WTC11 (cell line): ENCODE measurements around the gene ABCD3.
"Not testable (repeated sequence)": the region's sequence is repeated elsewhere in the genome, so short reads cannot be mapped to it uniquely, and the experiment has no call there.

ENCODE experiments used
- NR2C2 ChIP-seq: sonication (generic); formaldehyde crosslinking; IDR thresholded peaks from 2 replicates; pipeline ENCODE4 v1.8.0; 2022; ENCODE audit warnings: mild to moderate bottlenecking, missing genetic modification reagents
- TF ChIP-seq, protein P1 (sequence below): sonication (generic); formaldehyde crosslinking; IDR thresholded peaks from 2 replicates; pipeline ENCODE4 v1.8.0; 2023; ENCODE audit warnings: missing genetic modification reagents
- TF ChIP-seq, protein P2 (sequence below): fragments of 200-600 bp; IDR thresholded peaks from 2 replicates; pipeline ENCODE4 v1.8.0; 2022; ENCODE audit warnings: antibody characterized with exemption
- TF ChIP-seq, protein P3 (sequence below): sonication (generic); formaldehyde crosslinking; IDR thresholded peaks from 2 replicates; pipeline ENCODE4 v1.8.1; 2023; ENCODE audit warnings: mild to moderate bottlenecking, missing genetic modification reagents
- TF ChIP-seq, protein P4 (sequence below): sonication (generic); formaldehyde crosslinking; IDR thresholded peaks from 2 replicates; pipeline ENCODE4 v1.8.1; 2022; ENCODE audit warnings: low read depth, mild to moderate bottlenecking, moderate library complexity, missing genetic modification reagents, borderline replicate concordance
- TF ChIP-seq, protein P5 (sequence below): sonication (generic); formaldehyde crosslinking; IDR thresholded peaks from 2 replicates; pipeline ENCODE4 v1.8.1; 2023; ENCODE audit warnings: mild to moderate bottlenecking, missing genetic modification reagents
- TF ChIP-seq, protein P6 (sequence below): fragments of 250-450 bp; sonication (Bioruptor Pico); IDR thresholded peaks from 2 replicates; pipeline ENCODE4 v1.9.0; 2021; ENCODE audit warnings: moderate library complexity, mild to moderate bottlenecking, inconsistent platforms, borderline replicate concordance
- TF ChIP-seq, protein P7 (sequence below): sonication (generic); formaldehyde crosslinking; conservative IDR thresholded peaks from 2 replicates; pipeline ENCODE4 v1.8.1; 2022; ENCODE audit warnings: mild to moderate bottlenecking, missing genetic modification reagents
- TF ChIP-seq, protein P8 (sequence below): sonication (generic); formaldehyde crosslinking; IDR thresholded peaks from 2 replicates; pipeline ENCODE4 v1.8.1; 2022; ENCODE audit warnings: low read depth, missing genetic modification reagents, borderline replicate concordance
- TF ChIP-seq, protein P9 (sequence below): sonication (generic); formaldehyde crosslinking; IDR thresholded peaks from 2 replicates; pipeline ENCODE4 v1.8.0; 2022; ENCODE audit warnings: mild to moderate bottlenecking, missing genetic modification reagents

DNA sequence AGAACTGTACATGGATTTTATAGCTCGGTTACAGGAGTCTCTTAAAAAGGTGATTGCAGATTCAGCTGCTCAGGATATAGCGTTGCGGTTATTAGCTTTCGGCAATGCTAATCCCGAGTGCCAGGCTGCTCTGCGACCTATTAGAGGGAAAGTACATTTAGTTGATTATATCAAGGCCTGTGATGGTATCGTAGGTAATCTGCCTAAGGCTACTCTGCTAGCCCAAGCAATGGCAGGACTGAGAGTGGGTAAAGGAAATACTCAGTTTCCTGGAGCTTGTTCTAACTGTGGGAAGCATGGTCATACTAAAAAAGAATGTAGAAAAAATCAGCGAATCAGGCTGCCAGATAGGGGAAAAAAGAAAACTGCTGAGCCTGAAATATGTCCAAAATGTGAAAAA is 27.5 kb downstream of the ABCD3 start:
- not testable (repeated sequence) for TF ChIP-seq NR2C2 (CRISPR knock-in tag)
- TF ChIP-seq, protein P1, sequence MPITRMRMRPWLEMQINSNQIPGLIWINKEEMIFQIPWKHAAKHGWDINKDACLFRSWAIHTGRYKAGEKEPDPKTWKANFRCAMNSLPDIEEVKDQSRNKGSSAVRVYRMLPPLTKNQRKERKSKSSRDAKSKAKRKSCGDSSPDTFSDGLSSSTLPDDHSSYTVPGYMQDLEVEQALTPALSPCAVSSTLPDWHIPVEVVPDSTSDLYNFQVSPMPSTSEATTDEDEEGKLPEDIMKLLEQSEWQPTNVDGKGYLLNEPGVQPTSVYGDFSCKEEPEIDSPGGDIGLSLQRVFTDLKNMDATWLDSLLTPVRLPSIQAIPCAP (CRISPR knock-in tag): not testable (repeated sequence)
- TF ChIP-seq, protein P2, sequence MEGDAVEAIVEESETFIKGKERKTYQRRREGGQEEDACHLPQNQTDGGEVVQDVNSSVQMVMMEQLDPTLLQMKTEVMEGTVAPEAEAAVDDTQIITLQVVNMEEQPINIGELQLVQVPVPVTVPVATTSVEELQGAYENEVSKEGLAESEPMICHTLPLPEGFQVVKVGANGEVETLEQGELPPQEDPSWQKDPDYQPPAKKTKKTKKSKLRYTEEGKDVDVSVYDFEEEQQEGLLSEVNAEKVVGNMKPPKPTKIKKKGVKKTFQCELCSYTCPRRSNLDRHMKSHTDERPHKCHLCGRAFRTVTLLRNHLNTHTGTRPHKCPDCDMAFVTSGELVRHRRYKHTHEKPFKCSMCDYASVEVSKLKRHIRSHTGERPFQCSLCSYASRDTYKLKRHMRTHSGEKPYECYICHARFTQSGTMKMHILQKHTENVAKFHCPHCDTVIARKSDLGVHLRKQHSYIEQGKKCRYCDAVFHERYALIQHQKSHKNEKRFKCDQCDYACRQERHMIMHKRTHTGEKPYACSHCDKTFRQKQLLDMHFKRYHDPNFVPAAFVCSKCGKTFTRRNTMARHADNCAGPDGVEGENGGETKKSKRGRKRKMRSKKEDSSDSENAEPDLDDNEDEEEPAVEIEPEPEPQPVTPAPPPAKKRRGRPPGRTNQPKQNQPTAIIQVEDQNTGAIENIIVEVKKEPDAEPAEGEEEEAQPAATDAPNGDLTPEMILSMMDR: not testable (repeated sequence)
- TF ChIP-seq, protein P3, sequence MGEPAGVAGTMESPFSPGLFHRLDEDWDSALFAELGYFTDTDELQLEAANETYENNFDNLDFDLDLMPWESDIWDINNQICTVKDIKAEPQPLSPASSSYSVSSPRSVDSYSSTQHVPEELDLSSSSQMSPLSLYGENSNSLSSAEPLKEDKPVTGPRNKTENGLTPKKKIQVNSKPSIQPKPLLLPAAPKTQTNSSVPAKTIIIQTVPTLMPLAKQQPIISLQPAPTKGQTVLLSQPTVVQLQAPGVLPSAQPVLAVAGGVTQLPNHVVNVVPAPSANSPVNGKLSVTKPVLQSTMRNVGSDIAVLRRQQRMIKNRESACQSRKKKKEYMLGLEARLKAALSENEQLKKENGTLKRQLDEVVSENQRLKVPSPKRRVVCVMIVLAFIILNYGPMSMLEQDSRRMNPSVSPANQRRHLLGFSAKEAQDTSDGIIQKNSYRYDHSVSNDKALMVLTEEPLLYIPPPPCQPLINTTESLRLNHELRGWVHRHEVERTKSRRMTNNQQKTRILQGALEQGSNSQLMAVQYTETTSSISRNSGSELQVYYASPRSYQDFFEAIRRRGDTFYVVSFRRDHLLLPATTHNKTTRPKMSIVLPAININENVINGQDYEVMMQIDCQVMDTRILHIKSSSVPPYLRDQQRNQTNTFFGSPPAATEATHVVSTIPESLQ (CRISPR knock-in tag): not testable (repeated sequence)
- TF ChIP-seq, protein P4, sequence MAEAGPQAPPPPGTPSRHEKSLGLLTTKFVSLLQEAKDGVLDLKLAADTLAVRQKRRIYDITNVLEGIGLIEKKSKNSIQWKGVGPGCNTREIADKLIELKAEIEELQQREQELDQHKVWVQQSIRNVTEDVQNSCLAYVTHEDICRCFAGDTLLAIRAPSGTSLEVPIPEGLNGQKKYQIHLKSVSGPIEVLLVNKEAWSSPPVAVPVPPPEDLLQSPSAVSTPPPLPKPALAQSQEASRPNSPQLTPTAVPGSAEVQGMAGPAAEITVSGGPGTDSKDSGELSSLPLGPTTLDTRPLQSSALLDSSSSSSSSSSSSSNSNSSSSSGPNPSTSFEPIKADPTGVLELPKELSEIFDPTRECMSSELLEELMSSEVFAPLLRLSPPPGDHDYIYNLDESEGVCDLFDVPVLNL (CRISPR knock-in tag): not testable (repeated sequence)
- TF ChIP-seq, protein P5, sequence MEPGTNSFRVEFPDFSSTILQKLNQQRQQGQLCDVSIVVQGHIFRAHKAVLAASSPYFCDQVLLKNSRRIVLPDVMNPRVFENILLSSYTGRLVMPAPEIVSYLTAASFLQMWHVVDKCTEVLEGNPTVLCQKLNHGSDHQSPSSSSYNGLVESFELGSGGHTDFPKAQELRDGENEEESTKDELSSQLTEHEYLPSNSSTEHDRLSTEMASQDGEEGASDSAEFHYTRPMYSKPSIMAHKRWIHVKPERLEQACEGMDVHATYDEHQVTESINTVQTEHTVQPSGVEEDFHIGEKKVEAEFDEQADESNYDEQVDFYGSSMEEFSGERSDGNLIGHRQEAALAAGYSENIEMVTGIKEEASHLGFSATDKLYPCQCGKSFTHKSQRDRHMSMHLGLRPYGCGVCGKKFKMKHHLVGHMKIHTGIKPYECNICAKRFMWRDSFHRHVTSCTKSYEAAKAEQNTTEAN: not testable (repeated sequence)
- TF ChIP-seq, protein P6, sequence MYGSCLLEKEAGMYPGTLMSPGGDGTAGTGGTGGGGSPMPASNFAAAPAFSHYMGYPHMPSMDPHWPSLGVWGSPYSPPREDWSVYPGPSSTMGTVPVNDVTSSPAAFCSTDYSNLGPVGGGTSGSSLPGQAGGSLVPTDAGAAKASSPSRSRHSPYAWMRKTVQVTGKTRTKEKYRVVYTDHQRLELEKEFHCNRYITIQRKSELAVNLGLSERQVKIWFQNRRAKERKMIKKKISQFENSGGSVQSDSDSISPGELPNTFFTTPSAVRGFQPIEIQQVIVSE (CRISPR knock-in tag): not testable (repeated sequence)
- TF ChIP-seq, protein P7, sequence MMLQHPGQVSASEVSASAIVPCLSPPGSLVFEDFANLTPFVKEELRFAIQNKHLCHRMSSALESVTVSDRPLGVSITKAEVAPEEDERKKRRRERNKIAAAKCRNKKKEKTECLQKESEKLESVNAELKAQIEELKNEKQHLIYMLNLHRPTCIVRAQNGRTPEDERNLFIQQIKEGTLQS (CRISPR knock-in tag): not testable (repeated sequence)
- TF ChIP-seq, protein P8, sequence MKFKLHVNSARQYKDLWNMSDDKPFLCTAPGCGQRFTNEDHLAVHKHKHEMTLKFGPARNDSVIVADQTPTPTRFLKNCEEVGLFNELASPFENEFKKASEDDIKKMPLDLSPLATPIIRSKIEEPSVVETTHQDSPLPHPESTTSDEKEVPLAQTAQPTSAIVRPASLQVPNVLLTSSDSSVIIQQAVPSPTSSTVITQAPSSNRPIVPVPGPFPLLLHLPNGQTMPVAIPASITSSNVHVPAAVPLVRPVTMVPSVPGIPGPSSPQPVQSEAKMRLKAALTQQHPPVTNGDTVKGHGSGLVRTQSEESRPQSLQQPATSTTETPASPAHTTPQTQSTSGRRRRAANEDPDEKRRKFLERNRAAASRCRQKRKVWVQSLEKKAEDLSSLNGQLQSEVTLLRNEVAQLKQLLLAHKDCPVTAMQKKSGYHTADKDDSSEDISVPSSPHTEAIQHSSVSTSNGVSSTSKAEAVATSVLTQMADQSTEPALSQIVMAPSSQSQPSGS (CRISPR knock-in tag): not testable (repeated sequence)
- TF ChIP-seq, protein P9, sequence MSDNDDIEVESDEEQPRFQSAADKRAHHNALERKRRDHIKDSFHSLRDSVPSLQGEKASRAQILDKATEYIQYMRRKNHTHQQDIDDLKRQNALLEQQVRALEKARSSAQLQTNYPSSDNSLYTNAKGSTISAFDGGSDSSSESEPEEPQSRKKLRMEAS (CRISPR knock-in tag): not testable (repeated sequence)
